Activated CD8-positive, alpha-beta memory T cell treated with anti-CD3 and anti-CD28 coated beads, Interleukin-2, amount 50 U/mL, for 4 hours (primary cell): ENCODE measurements around the gene ARMC5.
A peak's percentile ranks its signal among the peaks of the same experiment; 100 is the strongest.
"Not testable (repeated sequence)": the region's sequence is repeated elsewhere in the genome, so short reads cannot be mapped to it uniquely, and the experiment has no call there.

Source experiments
- DNase-seq: peaks from one replicate; pipeline ENCODE4 v3.0.0-alpha.2; 2020

Gene ARMC5

GRCh38 chr16:31458844-31459686 is at the start of gene ARMC5:
Gene ARMC5, plus strand, starts transcription at chr16:31459501. Its CDS starts 24 bp downstream, at chr16:31459525.
- DNase-seq: peak; percentile 96

GRCh38 chr16:31410082-31410481 is 49.2 kb upstream of the ARMC5 start:
- DNase-seq: no peak

GRCh38 chr16:31411024-31411844 is 48.1 kb upstream of the ARMC5 start:
- DNase-seq: no peak

GRCh38 chr16:31412750-31413149 is 46.6 kb upstream of the ARMC5 start:
- no peak for DNase-seq

GRCh38 chr16:31413381-31413780 is 45.9 kb upstream of the ARMC5 start:
- DNase-seq: no peak

GRCh38 chr16:31413943-31414342 is 45.4 kb upstream of the ARMC5 start:
- no peak for DNase-seq

GRCh38 chr16:31414706-31415105 is 44.6 kb upstream of the ARMC5 start:
- DNase-seq: no peak

- DNase-seq: no peak
Observed at GRCh38 chr16:31416371-31416770, 42.9 kb upstream of the ARMC5 start.

- not testable (repeated sequence) for DNase-seq
Observed at GRCh38 chr16:31417036-31417435, 42.3 kb upstream of the ARMC5 start.

GRCh38 chr16:31417916-31418315 is 41.4 kb upstream of the ARMC5 start:
- DNase-seq: no peak

- no peak for DNase-seq
Observed at GRCh38 chr16:31420037-31420436, 39.3 kb upstream of the ARMC5 start.

GRCh38 chr16:31421587-31421986 is 37.7 kb upstream of the ARMC5 start:
- DNase-seq: peak; percentile 51

GRCh38 chr16:31423241-31423640 is 36.1 kb upstream of the ARMC5 start:
- no peak for DNase-seq

- no peak for DNase-seq
Observed at GRCh38 chr16:31423801-31424200, 35.5 kb upstream of the ARMC5 start.

GRCh38 chr16:31427441-31428278 is 31.6 kb upstream of the ARMC5 start:
- DNase-seq: peak; percentile 76

- no peak for DNase-seq
Observed at GRCh38 chr16:31428279-31428597, 31.1 kb upstream of the ARMC5 start, which contains the start of gene COX6A2. Gene COX6A2, minus strand, starts transcription at chr16:31428360. Its CDS starts 35 bp downstream, at chr16:31428325.

GRCh38 chr16:31428638-31429247 is 30.6 kb upstream of the ARMC5 start:
- DNase-seq: no peak

GRCh38 chr16:31429314-31429713 is 30.0 kb upstream of the ARMC5 start:
- no peak for DNase-seq

GRCh38 chr16:31429796-31430195 is 29.5 kb upstream of the ARMC5 start:
- no peak for DNase-seq

GRCh38 chr16:31430380-31431052 is 28.8 kb upstream of the ARMC5 start:
- no peak for DNase-seq

GRCh38 chr16:31435341-31436220 is 23.7 kb upstream of the ARMC5 start:
- no peak for DNase-seq
